Measurements from ENCODE around the gene UHRF1. TPM values are rescaled to one million over a fixed set of nuclear protein-coding genes. Genes with fewer than 3 reads are reported as not detected.

Gene UHRF1
- total and polyA plus RNA-seq, 2 of the 13 experiments (the other 11 are each of a cell fraction or from before 2014, with no cell fraction given), result 6.8 to 78.4 TPM

GRCh38 chr19:4971424-4971793, 62.1 kb downstream of the UHRF1 start (continued):
- no peak for TF ChIP-seq ZMAT5 (CRISPR knock-in tag; IDR thresholded peaks at IDR 0.05; ENCODE audit: borderline replicate concordance, low read depth)
- TF ChIP-seq ELF1 (CRISPR knock-in tag; IDR thresholded peaks at IDR 0.05), result no peak
- TF ChIP-seq ZNF550 (CRISPR knock-in tag; IDR thresholded peaks at IDR 0.05; ENCODE audit: borderline replicate concordance), result no peak
- no peak for TF ChIP-seq ZNF768 (CRISPR knock-in tag; IDR thresholded peaks at IDR 0.05)
- TF ChIP-seq POLR2A (IDR thresholded peaks at IDR 0.05; ENCODE audit: insufficient read depth in 1 of 2, low read depth in 2 of 2, low read length in 2 of 2), result 0 out of 4 replicates have a peak, but pooled peaks of 1 of the 2 experiments have one; percentile 32
- no peak for TF ChIP-seq CSRNP2 (CRISPR knock-in tag; conservative IDR thresholded peaks at IDR 0.05; ENCODE audit: low read depth)
- no peak for TF ChIP-seq FOXA1 (IDR thresholded peaks at IDR 0.05)
- TF ChIP-seq FOXA1 (CRISPR knock-in tag; IDR thresholded peaks at IDR 0.05), result no peak
- TF ChIP-seq SIN3A (IDR thresholded peaks at IDR 0.05; ENCODE audit: borderline replicate concordance, low read depth, low read length), result peak; percentile 61; the same call in 1 of the 2 replicates
- TF ChIP-seq POLR2AphosphoS5 (IDR thresholded peaks at IDR 0.05; ENCODE audit: low read depth, low read length), result peak; percentile 42; the same call in 1 of the 2 replicates
- TF ChIP-seq ISL2 (CRISPR knock-in tag; IDR thresholded peaks at IDR 0.05), result no peak
- TF ChIP-seq IKZF1 (IDR thresholded peaks at IDR 0.05), result no peak
- TF ChIP-seq ZKSCAN5 (CRISPR knock-in tag; IDR thresholded peaks at IDR 0.05), result no peak
- no peak for TF ChIP-seq ZNF274 (CRISPR knock-in tag; IDR thresholded peaks at IDR 0.05)
- TF ChIP-seq HHEX (CRISPR knock-in tag; IDR thresholded peaks at IDR 0.05), result no peak
- no peak for TF ChIP-seq CENPT (CRISPR knock-in tag; IDR thresholded peaks at IDR 0.05; ENCODE audit: low read depth)
- TF ChIP-seq ZNF280D (CRISPR knock-in tag; IDR thresholded peaks at IDR 0.05), result no peak
- no peak for TF ChIP-seq ATF6 (CRISPR knock-in tag; conservative IDR thresholded peaks at IDR 0.05)
- no peak for TF ChIP-seq XRCC5 (optimal IDR thresholded peaks at IDR 0.05; ENCODE audit: low read length)
- TF ChIP-seq NR2F6 (IDR thresholded peaks at IDR 0.05), result no peak
- 0 out of 2 replicates have a peak, but pooled peaks have one; percentile 25 for TF ChIP-seq NR2F6 (CRISPR knock-in tag; IDR thresholded peaks at IDR 0.05)
- no peak for TF ChIP-seq CBX1 (IDR thresholded peaks at IDR 0.05; ENCODE audit: low read depth)
- TF ChIP-seq ZXDC (CRISPR knock-in tag; IDR thresholded peaks at IDR 0.05), result no peak
- TF ChIP-seq FOXC1 (CRISPR knock-in tag; IDR thresholded peaks at IDR 0.05; ENCODE audit: borderline replicate concordance), result 0 out of 2 replicates have a peak, but pooled peaks have one; percentile 27
- no peak for TF ChIP-seq ZZZ3 (CRISPR knock-in tag; IDR thresholded peaks at IDR 0.05; ENCODE audit: borderline replicate concordance)
